HFFc6 (cell line): ENCODE results near the gene RPH3AL. TPM values are rescaled to one million over a fixed set of nuclear protein-coding genes. Genes with fewer than 3 reads are reported as not detected.

Source experiments
- DNase-seq: peaks from one replicate; pipeline ENCODE4 v3.0.0-alpha.2; 2018
- H3K27ac Mint-ChIP-seq: 2 replicates; pipeline ENCODE4 v1.8.0; 2020; ENCODE audit warnings: mild to moderate bottlenecking, mixed read lengths
- H3K27me3 Mint-ChIP-seq: 2 replicates; pipeline ENCODE4 v1.8.0; 2021; ENCODE audit warnings: mild to moderate bottlenecking, moderate library complexity, mixed read lengths; ENCODE audit not compliant: insufficient read depth
- H3K36me3 Mint-ChIP-seq: 2 replicates; pipeline ENCODE4 v1.8.0; 2021; ENCODE audit warnings: low read depth, mixed read lengths
- H3K4me1 Mint-ChIP-seq: 2 replicates; pipeline ENCODE4 v1.8.0; 2020; ENCODE audit warnings: low read depth, mixed read lengths
- H3K4me3 Mint-ChIP-seq: 2 replicates; pipeline ENCODE4 v1.8.0; 2020; ENCODE audit warnings: mild to moderate bottlenecking, moderate library complexity, mixed read lengths
- H3K9me3 Mint-ChIP-seq: 2 replicates; pipeline ENCODE4 v1.8.0; 2020; ENCODE audit warnings: mild to moderate bottlenecking, mixed read lengths
- long read RNA-seq: library from polyadenylated mRNA; unstranded; transcript quantifications from one replicate; pipeline ENCODE4 v2.0.0, GENCODE V29; 2019
- total RNA-seq, 6 experiments: library from RNA; stranded (reverse); fragmentation: NEBNext Ultra II Directional; extraction: Animal tissue kit (Norgen Biotek cat#: 25700); gene quantifications; 2 replicates in 1 of 6; 3 replicates in 5 of 6; pipeline ENCODE4 v1.2.3, GENCODE V29; 2021
- TF ChIP-seq, protein P1 (sequence below): fragments of 200-600 bp; sonication (generic); IDR thresholded peaks from 2 replicates; pipeline ENCODE4 v1.5.0; 2021; ENCODE audit warnings: antibody characterized with exemption, mild to moderate bottlenecking

The RPH3AL gene, protein sequence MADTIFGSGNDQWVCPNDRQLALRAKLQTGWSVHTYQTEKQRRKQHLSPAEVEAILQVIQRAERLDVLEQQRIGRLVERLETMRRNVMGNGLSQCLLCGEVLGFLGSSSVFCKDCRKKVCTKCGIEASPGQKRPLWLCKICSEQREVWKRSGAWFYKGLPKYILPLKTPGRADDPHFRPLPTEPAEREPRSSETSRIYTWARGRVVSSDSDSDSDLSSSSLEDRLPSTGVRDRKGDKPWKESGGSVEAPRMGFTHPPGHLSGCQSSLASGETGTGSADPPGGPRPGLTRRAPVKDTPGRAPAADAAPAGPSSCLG
- 1 to 10 TPM; 1.4 to 2.4 (median 2.0) TPM for total RNA-seq
- long read RNA-seq = 0 reads

DNA sequence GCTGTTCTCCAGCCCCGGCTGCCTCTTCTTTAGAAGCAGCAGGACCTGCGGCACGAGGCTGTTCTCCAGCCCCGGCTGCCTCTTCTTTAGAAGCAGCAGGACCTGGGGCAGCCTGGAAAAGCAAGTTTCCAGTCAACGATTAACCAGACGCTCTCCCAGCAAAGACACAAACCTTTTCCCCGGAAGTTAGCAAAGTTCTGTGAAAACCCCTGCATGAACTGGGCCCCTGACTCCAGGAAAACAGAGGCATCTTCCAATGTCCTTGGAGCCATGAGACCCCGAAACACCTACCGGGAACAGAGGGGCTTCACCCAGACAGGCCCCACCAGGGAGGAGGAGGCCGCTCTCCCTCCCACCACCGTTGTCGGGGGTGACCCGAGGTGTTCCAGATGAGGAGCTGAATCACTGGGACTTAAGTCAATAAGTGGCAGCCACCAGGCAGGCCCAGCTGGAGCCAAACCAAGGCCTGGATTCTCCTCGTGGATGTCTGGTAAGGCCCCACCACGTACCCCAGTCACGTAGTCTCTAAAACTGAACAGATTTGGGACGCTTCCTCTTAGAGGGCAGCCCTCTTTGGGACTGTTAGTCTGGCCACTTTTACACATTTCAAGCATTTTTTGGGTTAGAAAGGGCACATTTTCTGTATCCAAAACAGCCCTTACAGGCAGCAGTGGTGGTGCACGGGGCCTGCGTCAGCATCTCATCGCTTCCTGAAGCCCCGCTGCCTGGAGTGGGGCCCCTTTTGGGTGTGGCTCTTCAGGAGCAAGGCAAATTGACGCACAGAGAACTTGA is at the start of gene RPH3AL:
Gene RPH3AL, minus strand, starts transcription at position 387 of the 792 bp plus-strand sequence. CDS start 25,264 bp downstream, outside the sequence.
- Mint-ChIP-seq H3K4me3 (no peak within 1 kb of the TSS), H3K4me1 (peaks cover 30% of the 10 kb centered on the region), H3K27me3 (peaks cover 8% of the 10 kb centered on the region), H3K9me3 (peaks cover 17% of the 10 kb centered on the region), H3K27ac (no peak within 1 kb of the TSS; the same call in 1 of the 2 replicates), H3K36me3 (peaks cover 9% of the 10 kb centered on the region)
- TF ChIP-seq, protein P1, sequence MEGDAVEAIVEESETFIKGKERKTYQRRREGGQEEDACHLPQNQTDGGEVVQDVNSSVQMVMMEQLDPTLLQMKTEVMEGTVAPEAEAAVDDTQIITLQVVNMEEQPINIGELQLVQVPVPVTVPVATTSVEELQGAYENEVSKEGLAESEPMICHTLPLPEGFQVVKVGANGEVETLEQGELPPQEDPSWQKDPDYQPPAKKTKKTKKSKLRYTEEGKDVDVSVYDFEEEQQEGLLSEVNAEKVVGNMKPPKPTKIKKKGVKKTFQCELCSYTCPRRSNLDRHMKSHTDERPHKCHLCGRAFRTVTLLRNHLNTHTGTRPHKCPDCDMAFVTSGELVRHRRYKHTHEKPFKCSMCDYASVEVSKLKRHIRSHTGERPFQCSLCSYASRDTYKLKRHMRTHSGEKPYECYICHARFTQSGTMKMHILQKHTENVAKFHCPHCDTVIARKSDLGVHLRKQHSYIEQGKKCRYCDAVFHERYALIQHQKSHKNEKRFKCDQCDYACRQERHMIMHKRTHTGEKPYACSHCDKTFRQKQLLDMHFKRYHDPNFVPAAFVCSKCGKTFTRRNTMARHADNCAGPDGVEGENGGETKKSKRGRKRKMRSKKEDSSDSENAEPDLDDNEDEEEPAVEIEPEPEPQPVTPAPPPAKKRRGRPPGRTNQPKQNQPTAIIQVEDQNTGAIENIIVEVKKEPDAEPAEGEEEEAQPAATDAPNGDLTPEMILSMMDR = no peak
- no peak for DNase-seq

DNA sequence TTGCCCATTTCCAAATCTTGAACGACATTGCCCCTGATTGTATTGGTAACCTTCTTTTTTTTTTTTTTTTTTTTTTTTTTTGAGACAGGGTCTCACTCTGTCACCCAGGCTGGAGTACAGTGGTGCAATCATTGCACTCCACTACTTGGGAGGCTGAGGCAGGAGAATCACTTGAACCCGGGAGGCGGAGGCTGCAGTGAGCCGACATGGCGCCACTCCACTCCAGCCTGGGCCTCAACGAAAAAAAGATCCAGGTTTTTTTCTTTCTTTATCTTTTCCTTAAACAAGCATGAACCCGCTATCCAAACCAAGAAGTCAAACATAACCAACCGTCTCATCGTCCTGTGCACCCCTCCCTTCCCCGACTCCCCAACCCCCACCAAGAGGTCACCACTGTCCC is 47.6 kb upstream of the RPH3AL start:
- H3K27me3 Mint-ChIP-seq = peaks cover 14% of the 10 kb centered on the region
- H3K4me3 Mint-ChIP-seq = no peak overlapping the region
- H3K9me3 Mint-ChIP-seq = peaks cover 7% of the 10 kb centered on the region; the same call in 1 of the 2 replicates
- H3K36me3 Mint-ChIP-seq = no peaks in the 10 kb centered on the region
- no peak for DNase-seq
- no peak overlapping the region for H3K27ac Mint-ChIP-seq
- no peaks in the 10 kb centered on the region for H3K4me1 Mint-ChIP-seq
- TF ChIP-seq, protein P1 = no peak

DNA sequence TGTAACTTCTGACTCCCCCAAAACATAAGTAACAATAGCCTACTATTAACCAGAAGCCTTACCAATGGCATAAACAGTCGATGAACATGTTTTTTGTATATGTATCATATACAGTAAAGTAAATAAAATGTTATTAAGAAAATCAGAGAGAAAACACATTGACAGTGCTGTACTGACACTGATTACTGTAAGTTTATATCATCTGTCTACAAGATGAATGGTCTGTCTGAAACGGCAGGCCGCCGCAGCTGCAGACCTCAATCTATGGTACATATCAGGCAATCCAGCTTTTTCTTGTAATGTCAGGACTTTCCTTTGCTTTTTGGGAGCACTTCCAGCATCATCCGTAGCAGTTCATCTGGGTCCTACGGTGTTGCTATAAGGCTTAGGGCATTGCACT is 44.2 kb upstream of the RPH3AL start:
- Mint-ChIP-seq H3K27me3 (peaks cover 24% of the 10 kb centered on the region), H3K36me3 (no peaks in the 10 kb centered on the region), H3K27ac (no peak overlapping the region), H3K4me1 (peaks cover 6% of the 10 kb centered on the region; the same call in 1 of the 2 replicates), H3K9me3 (no peaks in the 10 kb centered on the region), H3K4me3 (no peak overlapping the region)
- TF ChIP-seq, protein P1 = no peak
- no peak for DNase-seq

DNA sequence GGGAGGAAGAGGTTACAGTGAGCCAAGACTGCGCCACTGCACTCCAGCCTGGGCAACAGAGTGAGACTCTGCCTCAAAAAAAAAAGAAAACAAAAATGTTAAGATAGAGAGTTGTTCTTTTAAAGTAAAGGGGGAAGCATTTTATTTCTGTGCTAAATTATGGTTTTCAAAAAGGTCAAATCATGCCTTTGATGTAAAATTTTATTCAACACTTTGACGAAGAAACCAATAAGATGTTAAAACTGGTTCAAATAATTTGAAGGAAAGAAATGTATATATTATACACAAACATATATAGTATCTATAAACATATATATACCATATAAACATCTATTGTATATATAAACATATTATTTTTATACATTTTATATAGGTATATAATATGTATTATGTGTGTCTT is 43.4 kb upstream of the RPH3AL start:
- H3K36me3 Mint-ChIP-seq = no peaks in the 10 kb centered on the region

DNA sequence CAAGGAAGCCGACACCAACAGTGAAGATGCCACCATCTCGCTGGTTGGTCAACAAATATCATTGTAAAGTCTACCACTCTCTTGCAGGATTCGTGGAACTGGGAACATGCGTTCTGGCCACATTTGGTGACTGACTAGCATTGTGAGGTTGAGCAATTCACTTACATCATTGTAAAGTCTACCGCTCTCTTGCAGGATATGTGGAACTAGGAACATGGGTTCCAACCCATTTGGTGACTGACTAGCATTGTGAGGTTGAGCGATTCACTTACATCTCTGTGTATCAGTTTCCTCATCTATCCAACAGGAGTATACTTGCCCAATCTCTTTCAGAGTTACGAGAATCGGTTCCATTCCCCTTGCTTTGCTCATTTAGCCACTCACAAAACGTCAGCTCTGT is 42.6 kb upstream of the RPH3AL start:
- DNase-seq = no peak
- Mint-ChIP-seq H3K4me3 (no peak overlapping the region), H3K9me3 (no peaks in the 10 kb centered on the region)

More for the DNA sequence above, 43.4 kb upstream of the RPH3AL start:
- Mint-ChIP-seq H3K4me1 (peaks cover 6% of the 10 kb centered on the region; the same call in 1 of the 2 replicates), H3K4me3 (no peak overlapping the region), H3K27me3 (peaks cover 23% of the 10 kb centered on the region), H3K9me3 (no peaks in the 10 kb centered on the region), H3K27ac (no peak overlapping the region)
- no peak for DNase-seq
- TF ChIP-seq, protein P1 = no peak

More for the DNA sequence above, 42.6 kb upstream of the RPH3AL start:
- Mint-ChIP-seq H3K4me1 (peaks cover 6% of the 10 kb centered on the region; the same call in 1 of the 2 replicates), H3K36me3 (no peaks in the 10 kb centered on the region), H3K27ac (no peak overlapping the region), H3K27me3 (peaks cover 24% of the 10 kb centered on the region)
- TF ChIP-seq, protein P1 = no peak
